ENCODE results near the gene RND2. TPM values are rescaled to one million over a fixed set of nuclear protein-coding genes. Genes with fewer than 3 reads are reported as not detected.

RND2 gene
- total and polyA plus RNA-seq, 2 of the 13 experiments (the other 11 are each of a cell fraction or from before 2014, with no cell fraction given), result 0.05 to 0.11 TPM

DNA sequence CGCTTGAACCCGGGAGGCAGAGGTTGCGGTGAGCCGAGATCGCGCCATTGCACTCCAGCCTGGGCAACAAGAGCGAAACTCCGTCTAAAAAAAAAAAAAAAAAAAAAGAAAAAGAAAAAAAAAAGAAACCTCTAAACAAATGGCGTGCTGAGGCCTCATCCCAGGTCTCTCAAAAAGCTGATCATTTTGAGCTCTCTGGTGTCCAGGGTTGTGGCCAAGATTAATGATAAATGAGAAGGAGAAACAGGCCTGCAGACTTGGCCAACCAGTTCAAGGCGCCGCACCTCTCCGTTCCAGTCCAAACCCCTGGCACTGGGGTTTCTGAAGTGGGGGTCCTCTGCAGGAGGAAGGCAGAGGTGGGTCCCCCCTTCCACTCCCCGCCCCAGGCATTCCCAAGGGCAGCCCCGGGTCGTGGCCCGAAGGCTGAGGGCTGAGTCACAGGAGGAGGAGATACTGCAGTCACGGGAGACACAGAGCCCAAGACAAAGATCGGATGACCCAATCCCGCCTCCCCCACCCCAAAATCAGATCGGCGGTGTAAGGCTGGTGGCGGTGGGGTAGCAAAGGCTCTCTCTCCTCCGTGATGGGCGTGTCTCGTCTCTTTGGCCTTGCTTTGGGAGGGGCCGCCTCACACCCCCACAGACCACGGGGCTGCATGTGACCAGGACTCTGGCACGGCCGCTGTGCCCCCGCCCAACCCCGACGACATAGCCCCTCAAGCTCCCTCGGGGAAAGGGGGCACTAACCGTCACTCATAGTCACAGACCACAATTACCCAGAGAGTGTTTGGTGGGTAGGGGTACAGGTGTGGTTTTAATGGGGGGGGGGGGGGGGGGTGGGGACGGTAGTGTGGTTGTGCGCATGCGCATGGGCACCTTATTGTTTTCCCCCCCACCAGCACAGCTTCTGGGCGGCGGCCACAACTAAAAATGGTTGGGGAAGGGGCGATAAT is 4.0 kb upstream of the RND2 start (continued):
- no peak; the same call in 1 of the 2 replicates for TF ChIP-seq ZNF839 (CRISPR knock-in tag; IDR thresholded peaks at IDR 0.05; ENCODE audit: borderline replicate concordance)
- no peak for TF ChIP-seq RFXANK (CRISPR knock-in tag; IDR thresholded peaks at IDR 0.05)
- TF ChIP-seq ZNF30 (CRISPR knock-in tag; IDR thresholded peaks at IDR 0.05), result peak; percentile 85; the same call in 1 of the 2 replicates
- no peak for TF ChIP-seq SNAI1 (CRISPR knock-in tag; IDR thresholded peaks at IDR 0.05; ENCODE audit: borderline replicate concordance)
- no peak for TF ChIP-seq ZNF496 (CRISPR knock-in tag; IDR thresholded peaks at IDR 0.05; ENCODE audit: insufficient replicate concordance)
- TF ChIP-seq SIX1 (CRISPR knock-in tag; IDR thresholded peaks at IDR 0.05; ENCODE audit: borderline replicate concordance), result 0 out of 2 replicates have a peak, but pooled peaks have one; percentile 33
- no peak for TF ChIP-seq ZNF564 (CRISPR knock-in tag; IDR thresholded peaks at IDR 0.05)
- TF ChIP-seq LCORL (IDR thresholded peaks at IDR 0.05), result peak; percentile 63
- TF ChIP-seq LCORL (CRISPR knock-in tag; IDR thresholded peaks at IDR 0.05), result peak; percentile 82
- no peak for TF ChIP-seq CCAR2 (optimal IDR thresholded peaks at IDR 0.05; ENCODE audit: low read depth, low read length)
- TF ChIP-seq, protein P1, sequence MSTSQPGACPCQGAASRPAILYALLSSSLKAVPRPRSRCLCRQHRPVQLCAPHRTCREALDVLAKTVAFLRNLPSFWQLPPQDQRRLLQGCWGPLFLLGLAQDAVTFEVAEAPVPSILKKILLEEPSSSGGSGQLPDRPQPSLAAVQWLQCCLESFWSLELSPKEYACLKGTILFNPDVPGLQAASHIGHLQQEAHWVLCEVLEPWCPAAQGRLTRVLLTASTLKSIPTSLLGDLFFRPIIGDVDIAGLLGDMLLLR (CRISPR knock-in tag; IDR thresholded peaks at IDR 0.05), result peak; percentile 29; the same call in 1 of the 2 replicates
- TF ChIP-seq ZNF121 (CRISPR knock-in tag; IDR thresholded peaks at IDR 0.05), result no peak
- TF ChIP-seq, protein P2, sequence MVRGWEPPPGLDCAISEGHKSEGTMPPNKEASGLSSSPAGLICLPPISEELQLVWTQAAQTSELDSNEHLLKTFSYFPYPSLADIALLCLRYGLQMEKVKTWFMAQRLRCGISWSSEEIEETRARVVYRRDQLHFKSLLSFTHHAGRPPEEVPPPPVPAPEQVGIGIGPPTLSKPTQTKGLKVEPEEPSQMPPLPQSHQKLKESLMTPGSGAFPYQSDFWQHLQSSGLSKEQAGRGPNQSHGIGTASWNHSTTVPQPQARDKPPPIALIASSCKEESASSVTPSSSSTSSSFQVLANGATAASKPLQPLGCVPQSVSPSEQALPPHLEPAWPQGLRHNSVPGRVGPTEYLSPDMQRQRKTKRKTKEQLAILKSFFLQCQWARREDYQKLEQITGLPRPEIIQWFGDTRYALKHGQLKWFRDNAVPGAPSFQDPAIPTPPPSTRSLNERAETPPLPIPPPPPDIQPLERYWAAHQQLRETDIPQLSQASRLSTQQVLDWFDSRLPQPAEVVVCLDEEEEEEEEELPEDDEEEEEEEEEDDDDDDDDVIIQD (CRISPR knock-in tag; IDR thresholded peaks at IDR 0.05; ENCODE audit: low read depth), result peak; percentile 54; the same call in 1 of the 2 replicates
- TF ChIP-seq SYNCRIP (IDR thresholded peaks at IDR 0.05; ENCODE audit: insufficient read depth, low read depth, low read length), result no peak
- no peak for TF ChIP-seq CCDC6 (CRISPR knock-in tag; IDR thresholded peaks at IDR 0.05)
- peak; percentile 57; the same call in 1 of the 2 replicates for TF ChIP-seq TBX2 (CRISPR knock-in tag; IDR thresholded peaks at IDR 0.05; ENCODE audit: borderline replicate concordance)
- 0 out of 2 replicates have a peak, but pooled peaks have one; percentile 51 for TF ChIP-seq SNAPC5 (CRISPR knock-in tag; IDR thresholded peaks at IDR 0.05; ENCODE audit: borderline replicate concordance)
- 0 out of 2 replicates have a peak, but pooled peaks have one; percentile 17 for TF ChIP-seq ZNF343 (CRISPR knock-in tag; IDR thresholded peaks at IDR 0.05)
- TF ChIP-seq ZBTB43 (CRISPR knock-in tag; conservative IDR thresholded peaks at IDR 0.05), result no peak
- TF ChIP-seq, protein P3, sequence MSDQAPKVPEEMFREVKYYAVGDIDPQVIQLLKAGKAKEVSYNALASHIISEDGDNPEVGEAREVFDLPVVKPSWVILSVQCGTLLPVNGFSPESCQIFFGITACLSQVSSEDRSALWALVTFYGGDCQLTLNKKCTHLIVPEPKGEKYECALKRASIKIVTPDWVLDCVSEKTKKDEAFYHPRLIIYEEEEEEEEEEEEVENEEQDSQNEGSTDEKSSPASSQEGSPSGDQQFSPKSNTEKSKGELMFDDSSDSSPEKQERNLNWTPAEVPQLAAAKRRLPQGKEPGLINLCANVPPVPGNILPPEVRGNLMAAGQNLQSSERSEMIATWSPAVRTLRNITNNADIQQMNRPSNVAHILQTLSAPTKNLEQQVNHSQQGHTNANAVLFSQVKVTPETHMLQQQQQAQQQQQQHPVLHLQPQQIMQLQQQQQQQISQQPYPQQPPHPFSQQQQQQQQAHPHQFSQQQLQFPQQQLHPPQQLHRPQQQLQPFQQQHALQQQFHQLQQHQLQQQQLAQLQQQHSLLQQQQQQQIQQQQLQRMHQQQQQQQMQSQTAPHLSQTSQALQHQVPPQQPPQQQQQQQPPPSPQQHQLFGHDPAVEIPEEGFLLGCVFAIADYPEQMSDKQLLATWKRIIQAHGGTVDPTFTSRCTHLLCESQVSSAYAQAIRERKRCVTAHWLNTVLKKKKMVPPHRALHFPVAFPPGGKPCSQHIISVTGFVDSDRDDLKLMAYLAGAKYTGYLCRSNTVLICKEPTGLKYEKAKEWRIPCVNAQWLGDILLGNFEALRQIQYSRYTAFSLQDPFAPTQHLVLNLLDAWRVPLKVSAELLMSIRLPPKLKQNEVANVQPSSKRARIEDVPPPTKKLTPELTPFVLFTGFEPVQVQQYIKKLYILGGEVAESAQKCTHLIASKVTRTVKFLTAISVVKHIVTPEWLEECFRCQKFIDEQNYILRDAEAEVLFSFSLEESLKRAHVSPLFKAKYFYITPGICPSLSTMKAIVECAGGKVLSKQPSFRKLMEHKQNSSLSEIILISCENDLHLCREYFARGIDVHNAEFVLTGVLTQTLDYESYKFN (CRISPR knock-in tag; conservative IDR thresholded peaks at IDR 0.05), result peak; percentile 6; the same call in 1 of the 2 replicates
- no peak for TF ChIP-seq FOXP1 (IDR thresholded peaks at IDR 0.05)
- peak; percentile 22; the same call in 1 of the 2 replicates for TF ChIP-seq FOXP1 (CRISPR knock-in tag; IDR thresholded peaks at IDR 0.05)
- peak; percentile 6; the same call in 1 of the 2 replicates for TF ChIP-seq MED1 (CRISPR knock-in tag; IDR thresholded peaks at IDR 0.05)

Data from HepG2 (cell line).